ENCODE measurements around the gene TREX2. TPM values are rescaled to one million over a fixed set of nuclear protein-coding genes. Genes with fewer than 3 reads are reported as not detected.

TREX2 gene
- total and polyA plus RNA-seq, 2 of the 8 experiments (the other 6 are each of a cell fraction or from before 2014, with no cell fraction given) = 0.71 to 0.80 TPM

- TF ChIP-seq CHD7 (IDR thresholded peaks at IDR 0.05; ENCODE audit: insufficient replicate concordance, low read length) (no peak), TBP (IDR thresholded peaks at IDR 0.05; ENCODE audit: low read depth, low read length) (no peak), JUN (IDR thresholded peaks at IDR 0.05; ENCODE audit: low read depth, low read length) (no peak), SIX5 (IDR thresholded peaks at IDR 0.05; ENCODE audit: low read depth, low read length) (no peak), CBX5 (IDR thresholded peaks at IDR 0.05; ENCODE audit: low read depth, low read length) (no peak), FOSL1 (IDR thresholded peaks at IDR 0.05; ENCODE audit: insufficient read depth, low read depth, low read length) (no peak), SAP30 (IDR thresholded peaks at IDR 0.05; ENCODE audit: insufficient read depth, insufficient replicate concordance, low read length) (no peak), RNF2 (IDR thresholded peaks at IDR 0.05; ENCODE audit: borderline replicate concordance, low read depth, low read length, missing control alignments, poor library complexity, severe bottlenecking) (no peak), BRCA1 (IDR thresholded peaks at IDR 0.05; ENCODE audit: low read depth, low read length) (no peak), EZH2 (IDR thresholded peaks at IDR 0.05; ENCODE audit: low read depth, low read length, severe bottlenecking) (no peak)
These were observed 33.8 kb downstream of the TREX2 start (continued) for GRCh38 chrX:153411988-153412574.

Data from H1 (cell line).